SK-N-SH (cell line): ENCODE results near the gene ERC1. TPM values are rescaled to one million over a fixed set of nuclear protein-coding genes. Genes with fewer than 3 reads are reported as not detected.
A peak's percentile ranks its signal among the peaks of the same experiment; 100 is the strongest.

ENCODE experiments used
- CTCF ChIA-PET: fragments of 300-600, 350-600 bp; formaldehyde crosslinking; extraction: SDS; loops from one replicate; lab custom pipeline; 2021; lab: Yijun Ruan, JAX
- POLR2A ChIA-PET: fragments of 350-600 bp; sonication (Branson Sonifier 250); formaldehyde crosslinking; extraction: SDS; loops from one replicate; lab custom pipeline; 2020; ENCODE audit warnings: antibody characterized with exemption, inconsistent platforms; lab: Yijun Ruan, JAX
- DNase-seq: peaks from one replicate; pipeline ENCODE4 v3.0.0; 2012
- H2AFZ ChIP-seq: fragments of 200-600 bp; sonication (generic); 2 replicates; pipeline ENCODE4 v1.8.1; 2016; ENCODE audit warnings: antibody characterized with exemption, mild to moderate bottlenecking, low read depth
- H3F3A ChIP-seq: fragments of 200-600 bp; sonication (generic); replicated peaks from 2 replicates; pipeline ENCODE3; 2016; ENCODE audit warnings: antibody characterized with exemption, mild to moderate bottlenecking; ENCODE audit not compliant: insufficient read depth
- H3K27ac ChIP-seq, 2 experiments: fragments of 200-500 bp in 1 of 2; fragments of 200-600 bp in 1 of 2; sonication (Bioruptor generic) in 1 of 2; sonication (generic), shearing (Covaris generic) in 1 of 2; 2 replicates each; pipeline versions ENCODE4 v1.5.1 to v1.6.1; 2014 to 2016; ENCODE audit warnings: low read depth in 2 of 2, inconsistent platforms in 1 of 2, low read length in 1 of 2, mild to moderate bottlenecking in 1 of 2, mixed read lengths in 1 of 2
- H3K27me3 ChIP-seq: fragments of 200-600 bp; sonication (generic), shearing (Covaris generic); 2 replicates; pipeline ENCODE4 v1.6.1; 2016; ENCODE audit warnings: mixed run types; ENCODE audit not compliant: insufficient read depth
- H3K36me3 ChIP-seq, 2 experiments: fragments of 200-500 bp in 1 of 2; fragments of 200-600 bp in 1 of 2; sonication (Bioruptor generic) in 1 of 2; sonication (generic) in 1 of 2; replicated peaks in 1 of 2; 2 replicates each; pipeline versions ENCODE3 to v1.5.1; 2014 to 2016; ENCODE audit warnings: low read length in 1 of 2, mild to moderate bottlenecking in 1 of 2; ENCODE audit not compliant: insufficient read depth in 2 of 2, control insufficient read depth in 1 of 2
- H3K4me1 ChIP-seq, 2 experiments: fragments of 200-500 bp in 1 of 2; fragments of 200-600 bp in 1 of 2; sonication (Bioruptor generic) in 1 of 2; sonication (generic), shearing (Covaris generic) in 1 of 2; 2 replicates each; pipeline versions ENCODE4 v1.5.1 to v1.6.1; 2014 to 2016; ENCODE audit warnings: low read depth in 1 of 2, low read length in 1 of 2, mixed run types in 1 of 2; ENCODE audit not compliant: insufficient read depth in 2 of 2, control insufficient read depth in 1 of 2
- H3K4me2 ChIP-seq: fragments of 200-600 bp; sonication (generic), shearing (Covaris generic); 2 replicates; pipeline ENCODE4 v1.6.1; 2017; ENCODE audit warnings: mixed run types
- H3K4me3 ChIP-seq, 2 experiments: fragments of 200-500 bp in 1 of 2; fragments of 200-600 bp in 1 of 2; sonication (Bioruptor generic) in 1 of 2; sonication (generic), shearing (Covaris generic) in 1 of 2; 2 replicates each; pipeline versions ENCODE4 v1.5.1 to v1.8.1; 2014 to 2016; ENCODE audit warnings: low read depth in 2 of 2, inconsistent platforms in 1 of 2, low read length in 1 of 2, mild to moderate bottlenecking in 1 of 2, mixed read lengths in 1 of 2, moderate library complexity in 1 of 2
- H3K79me2 ChIP-seq: fragments of 200-600 bp; sonication (generic); 2 replicates; pipeline ENCODE4 v1.8.1; 2017; ENCODE audit warnings: mild to moderate bottlenecking; ENCODE audit not compliant: insufficient read depth
- H3K9ac ChIP-seq: fragments of 200-600 bp; sonication (generic); 2 replicates; pipeline ENCODE4 v1.6.1; 2017; ENCODE audit warnings: mixed run types
- H3K9me2 ChIP-seq: fragments of 200-600 bp; sonication (generic); 2 replicates; pipeline ENCODE4 v1.6.1; 2017; ENCODE audit warnings: mixed run types
- H3K9me3 ChIP-seq: fragments of 200-600 bp; sonication (generic); 2 replicates; pipeline ENCODE4 v1.6.1; 2017; ENCODE audit warnings: mixed run types, mild to moderate bottlenecking, moderate library complexity
- H4K20me1 ChIP-seq: fragments of 200-600 bp; sonication (generic); 2 replicates; pipeline ENCODE4 v1.6.1; 2017; ENCODE audit warnings: mild to moderate bottlenecking, mixed run types; ENCODE audit not compliant: insufficient read depth
- ELF1 ChIP-seq: IDR thresholded peaks from 2 replicates; pipeline ENCODE4 v1.4.0; 2012
- EP300 ChIP-seq, 2 experiments: IDR thresholded peaks; 2 replicates each; pipeline versions ENCODE4 v1.4.0 to v1.6.1; 2012; ENCODE audit warnings: borderline replicate concordance in 1 of 2, low read depth in 1 of 2, low read length in 1 of 2
- FOSL2 ChIP-seq: IDR thresholded peaks from 2 replicates; pipeline ENCODE4 v1.4.0; 2012; ENCODE audit warnings: low read depth, mild to moderate bottlenecking, moderate library complexity, borderline replicate concordance
- FOXJ3 ChIP-seq: sonication (generic); formaldehyde crosslinking; IDR thresholded peaks from 2 replicates; pipeline ENCODE4 v1.5.1; 2020; ENCODE audit warnings: mild to moderate bottlenecking, missing genetic modification reagents
- JUND ChIP-seq: IDR thresholded peaks from 2 replicates; pipeline ENCODE4 v1.4.0; 2012
- MAX ChIP-seq: IDR thresholded peaks from 2 replicates; pipeline ENCODE4 v1.4.0; 2012; ENCODE audit warnings: low read depth
- MEF2A ChIP-seq: IDR thresholded peaks from 2 replicates; pipeline ENCODE4 v1.4.0; 2012; ENCODE audit warnings: low read depth, borderline replicate concordance
- MXI1 ChIP-seq: IDR thresholded peaks from 2 replicates; pipeline ENCODE4 v1.6.1; 2012; ENCODE audit warnings: mild to moderate bottlenecking, low read depth, low read length, improper control_type of control experiment
- NFIC ChIP-seq: IDR thresholded peaks from 2 replicates; pipeline ENCODE4 v1.4.0; 2012; ENCODE audit warnings: borderline replicate concordance
- PBX3 ChIP-seq: IDR thresholded peaks from 2 replicates; pipeline ENCODE4; 2012
- POLR2AphosphoS5 ChIP-seq: IDR thresholded peaks from 2 replicates; pipeline ENCODE4 v1.6.1; 2012; ENCODE audit warnings: low read depth, low read length
- RAD21 ChIP-seq: IDR thresholded peaks from 2 replicates; pipeline ENCODE4 v1.6.1; 2012; ENCODE audit warnings: mild to moderate bottlenecking, low read length
- RFX5 ChIP-seq: IDR thresholded peaks from 2 replicates; pipeline ENCODE4 v1.6.1; 2012; ENCODE audit warnings: mild to moderate bottlenecking, improper control_type of control experiment, low read length
- RXRA ChIP-seq: IDR thresholded peaks from 2 replicates; pipeline ENCODE4 v1.4.0; 2012; ENCODE audit warnings: low read depth, mild to moderate bottlenecking, borderline replicate concordance
- SIN3A ChIP-seq: IDR thresholded peaks from 2 replicates; pipeline ENCODE4 v1.6.1; 2012; ENCODE audit warnings: low read depth, mild to moderate bottlenecking, low read length, moderate library complexity, borderline replicate concordance
- TCF12 ChIP-seq: IDR thresholded peaks from 2 replicates; pipeline ENCODE4 v1.4.0; 2012
- TEAD4 ChIP-seq: IDR thresholded peaks from 2 replicates; pipeline ENCODE4 v1.4.0; 2012; ENCODE audit warnings: mild to moderate bottlenecking, borderline replicate concordance; ENCODE audit not compliant: insufficient read depth
- WGBS: methylation state at CpG from one replicate; pipeline ENCODE4 v1.1.6; 2017; ENCODE audit warnings: low lambda C conversion rate; 5-methylcytosine and 5-hydroxymethylcytosine counted together
- polyA plus RNA-seq, 3 experiments: library from polyadenylated mRNA; depleted of rRNA; stranded (reverse); fragments of >200 nt; gene quantifications; 2 replicates each; pipeline ENCODE4 v1.2.3, GENCODE V29; 2012
- TF ChIP-seq, protein P1 (sequence below): fragments of 200-600 bp; sonication (generic); IDR thresholded peaks from 2 replicates; pipeline ENCODE4 v1.6.1; 2017; ENCODE audit warnings: antibody characterized with exemption, mild to moderate bottlenecking, moderate library complexity

ERC1 gene
- polyA plus RNA-seq, 1 of the 3 experiments (the other 2 are of a cell fraction) = 7.5 TPM

DNA sequence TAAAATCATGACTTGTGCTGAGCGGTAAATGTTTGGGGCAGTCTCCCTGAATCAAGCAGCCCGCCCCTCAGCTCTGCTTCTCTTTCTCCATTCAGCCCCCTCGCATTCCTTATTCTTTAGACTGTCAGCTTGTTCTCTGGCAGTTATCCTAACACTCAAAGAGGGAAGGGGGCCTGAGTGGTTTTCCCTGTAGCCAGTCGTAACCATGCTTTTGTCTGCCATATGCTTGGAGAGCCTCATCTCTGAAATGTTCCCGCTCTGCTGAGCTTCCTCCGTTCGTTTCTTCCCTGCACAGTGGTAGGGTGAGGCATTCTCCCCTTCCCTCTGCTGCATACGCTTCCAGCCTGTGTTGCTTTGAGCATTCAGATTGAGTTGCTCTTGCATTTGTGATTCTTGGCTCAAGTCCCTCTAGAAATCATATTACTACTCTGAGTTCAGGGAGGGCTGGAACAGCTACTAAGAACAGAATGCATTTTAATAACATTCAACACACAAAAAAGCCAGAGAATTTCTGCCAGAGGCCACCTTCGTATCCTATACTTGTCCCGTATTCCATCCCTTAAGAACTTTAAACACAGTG is 483.6 kb downstream of the ERC1 start:
- Histone ChIP-seq H4K20me1 (no peaks in the 10 kb centered on the region), H3K4me1 (peaks cover 13 to 45% of the 10 kb centered on the region in 2 experiments), H3K9me3 (no peaks in the 10 kb centered on the region), H2AFZ (no peak overlapping the region; the same call in 1 of the 2 replicates), H3K27me3 (no peaks in the 10 kb centered on the region), H3K9me2 (no peaks in the 10 kb centered on the region), H3K4me2 (peak overlapping the region; percentile 78), H3K79me2 (peaks cover 20% of the 10 kb centered on the region; the same call in 1 of the 2 replicates), H3K9ac (peak overlapping the region; percentile 74), H3F3A (peaks cover 55% of the 10 kb centered on the region), H3K36me3 (peaks cover 0 to 10% of the 10 kb centered on the region in 2 experiments), H3K4me3 (peak overlapping the region; percentile 28 to 52; a peak in 3 of 4 replicates), H3K27ac (peak overlapping the region; percentile 86 to 96)
- POLR2A ChIA-PET = no interaction called here
- peak; percentile 31 for DNase-seq
- CTCF ChIA-PET = interaction anchor here (0.6 to 1.1 kb wide), 4 partner anchors 15 to 357 kb away, joined by 3 read pairs; no protein-coding TSS in a partner anchor
- 24% methylated on average over 10 of the region's 10 CpGs for WGBS
- TF ChIP-seq TCF12 (peak; percentile 71), SIN3A (no peak), FOSL2 (peak; percentile 44; the same call in 1 of the 2 replicates), JUND (peak; percentile 49; the same call in 1 of the 2 replicates), TEAD4 (0 out of 2 replicates have a peak, but pooled peaks have one; percentile 44), POLR2AphosphoS5 (peak; percentile 59), EP300 (IDR thresholded peaks at IDR 0.05; ENCODE audit: borderline replicate concordance in 1 of 2, low read depth in 1 of 2, low read length in 1 of 2) (no peak), PBX3 (peak; percentile 59), ELF1 (no peak), RAD21 (no peak), MXI1 (peak; percentile 55; the same call in 1 of the 2 replicates), MEF2A (no peak), RFX5 (no peak), NFIC (peak; percentile 90), MAX (peak; percentile 93), FOXJ3 (CRISPR knock-in tag) (no peak), RXRA (no peak)
- TF ChIP-seq, protein P1, sequence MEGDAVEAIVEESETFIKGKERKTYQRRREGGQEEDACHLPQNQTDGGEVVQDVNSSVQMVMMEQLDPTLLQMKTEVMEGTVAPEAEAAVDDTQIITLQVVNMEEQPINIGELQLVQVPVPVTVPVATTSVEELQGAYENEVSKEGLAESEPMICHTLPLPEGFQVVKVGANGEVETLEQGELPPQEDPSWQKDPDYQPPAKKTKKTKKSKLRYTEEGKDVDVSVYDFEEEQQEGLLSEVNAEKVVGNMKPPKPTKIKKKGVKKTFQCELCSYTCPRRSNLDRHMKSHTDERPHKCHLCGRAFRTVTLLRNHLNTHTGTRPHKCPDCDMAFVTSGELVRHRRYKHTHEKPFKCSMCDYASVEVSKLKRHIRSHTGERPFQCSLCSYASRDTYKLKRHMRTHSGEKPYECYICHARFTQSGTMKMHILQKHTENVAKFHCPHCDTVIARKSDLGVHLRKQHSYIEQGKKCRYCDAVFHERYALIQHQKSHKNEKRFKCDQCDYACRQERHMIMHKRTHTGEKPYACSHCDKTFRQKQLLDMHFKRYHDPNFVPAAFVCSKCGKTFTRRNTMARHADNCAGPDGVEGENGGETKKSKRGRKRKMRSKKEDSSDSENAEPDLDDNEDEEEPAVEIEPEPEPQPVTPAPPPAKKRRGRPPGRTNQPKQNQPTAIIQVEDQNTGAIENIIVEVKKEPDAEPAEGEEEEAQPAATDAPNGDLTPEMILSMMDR = no peak
